ENCODE results near the gene CES1.
"Not testable (repeated sequence)": the region's sequence is repeated elsewhere in the genome, so short reads cannot be mapped to it uniquely, and the experiment has no call there.

Gene CES1

DNA sequence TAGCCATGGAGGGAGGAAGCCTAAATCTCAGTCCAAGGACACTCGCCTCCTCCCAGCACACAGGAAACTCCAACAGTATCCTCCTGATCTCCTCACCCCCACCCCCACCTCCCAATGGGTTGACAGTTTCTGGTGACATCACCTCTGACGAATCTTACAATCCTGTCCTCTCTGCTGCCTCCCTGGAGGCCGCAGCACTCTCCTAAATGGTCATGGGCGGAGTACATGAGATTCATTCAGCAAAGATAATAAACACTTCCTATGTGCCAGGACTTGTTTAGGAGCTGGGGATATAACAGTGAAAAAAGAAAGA is 52.8 kb downstream of the CES1 start:
- H3K4me3 ChIP-seq (ENCODE audit: low read depth, low read length); DNase-seq (ENCODE audit: low read depth): not testable (repeated sequence)

DNA sequence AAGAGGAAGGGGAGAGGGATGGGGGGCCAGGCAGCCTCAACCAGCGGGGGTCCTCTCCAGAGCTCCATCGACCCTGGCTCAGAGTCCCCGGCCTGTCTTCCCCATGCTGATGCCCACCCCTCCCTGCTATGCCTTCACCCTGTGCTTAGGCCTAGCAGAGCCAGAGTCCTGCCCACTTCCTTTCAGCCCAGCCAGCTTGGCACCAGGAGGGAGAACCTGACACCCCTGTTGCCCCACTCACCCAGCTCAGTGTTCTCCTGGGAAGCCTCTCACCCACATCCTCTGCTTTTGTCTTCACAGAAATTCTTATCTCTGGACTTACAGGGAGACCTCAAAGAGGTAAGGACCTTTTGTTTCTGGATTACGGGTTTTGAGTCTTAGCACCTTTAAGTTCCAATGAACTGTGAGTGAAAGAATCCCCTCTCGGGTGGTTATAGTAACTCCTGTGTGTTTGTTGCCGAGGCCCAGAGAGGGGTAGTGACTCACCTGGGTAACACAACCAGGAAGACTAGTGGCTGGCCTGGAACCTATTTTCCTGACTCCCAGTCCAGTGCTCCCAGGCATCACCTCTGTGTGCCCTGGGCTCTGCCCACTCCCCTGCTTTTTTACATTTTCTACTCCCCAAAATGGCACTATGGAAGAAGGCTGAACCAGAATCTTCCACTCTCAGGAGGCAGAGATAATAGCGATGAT is 53.3 kb downstream of the CES1 start:
- no peak for TF ChIP-seq CTCF (conservative IDR thresholded peaks at IDR 0.05; ENCODE audit: low read depth, low read length)
- no peak overlapping the region for H3K4me3 ChIP-seq (ENCODE audit: low read depth, low read length)
- DNase-seq (ENCODE audit: low read depth) = no peak

- H3K4me3 ChIP-seq (ENCODE audit: low read depth, low read length) = no peak overlapping the region
- no peak for DNase-seq (ENCODE audit: low read depth)
- TF ChIP-seq CTCF (conservative IDR thresholded peaks at IDR 0.05; ENCODE audit: low read depth, low read length) = no peak
Measured at GRCh38 chr16:55778757-55779156, 54.1 kb downstream of the CES1 start.

GRCh38 chr16:55775857-55776256 is 57.0 kb downstream of the CES1 start:
- H3K4me3 ChIP-seq (ENCODE audit: low read depth, low read length) = no peak overlapping the region
- DNase-seq (ENCODE audit: low read depth) = no peak
- TF ChIP-seq CTCF (conservative IDR thresholded peaks at IDR 0.05; ENCODE audit: low read depth, low read length) = no peak

- no peak for TF ChIP-seq CTCF (conservative IDR thresholded peaks at IDR 0.05; ENCODE audit: low read depth, low read length)
- no peak overlapping the region for H3K4me3 ChIP-seq (ENCODE audit: low read depth, low read length)
- no peak for DNase-seq (ENCODE audit: low read depth)
Measured at GRCh38 chr16:55773859-55774549, 58.9 kb downstream of the CES1 start.

DNA sequence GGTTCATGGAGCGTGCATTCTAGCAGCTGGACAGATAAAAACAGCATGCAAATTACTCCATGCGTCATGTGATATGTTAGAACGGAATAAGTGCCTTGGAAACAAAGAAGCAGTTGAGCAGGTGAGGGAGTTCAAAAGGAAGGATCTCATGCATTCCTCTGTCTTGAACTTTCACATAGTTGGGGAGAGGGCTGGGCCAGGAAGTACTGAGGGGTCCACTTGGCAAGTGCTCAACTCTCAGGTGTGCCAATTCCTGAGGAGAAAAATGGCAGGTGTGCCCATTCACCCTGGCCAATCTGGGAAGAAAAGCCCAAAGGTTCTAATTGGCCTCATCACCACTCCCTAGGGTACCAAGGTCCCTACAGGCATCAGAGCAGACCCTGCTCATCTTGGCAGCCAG is 67.7 kb downstream of the CES1 start:
- H3K4me3 ChIP-seq (ENCODE audit: low read depth, low read length) = no peak overlapping the region
- TF ChIP-seq CTCF (conservative IDR thresholded peaks at IDR 0.05; ENCODE audit: low read depth, low read length) = no peak
- DNase-seq (ENCODE audit: low read depth) = no peak

DNA sequence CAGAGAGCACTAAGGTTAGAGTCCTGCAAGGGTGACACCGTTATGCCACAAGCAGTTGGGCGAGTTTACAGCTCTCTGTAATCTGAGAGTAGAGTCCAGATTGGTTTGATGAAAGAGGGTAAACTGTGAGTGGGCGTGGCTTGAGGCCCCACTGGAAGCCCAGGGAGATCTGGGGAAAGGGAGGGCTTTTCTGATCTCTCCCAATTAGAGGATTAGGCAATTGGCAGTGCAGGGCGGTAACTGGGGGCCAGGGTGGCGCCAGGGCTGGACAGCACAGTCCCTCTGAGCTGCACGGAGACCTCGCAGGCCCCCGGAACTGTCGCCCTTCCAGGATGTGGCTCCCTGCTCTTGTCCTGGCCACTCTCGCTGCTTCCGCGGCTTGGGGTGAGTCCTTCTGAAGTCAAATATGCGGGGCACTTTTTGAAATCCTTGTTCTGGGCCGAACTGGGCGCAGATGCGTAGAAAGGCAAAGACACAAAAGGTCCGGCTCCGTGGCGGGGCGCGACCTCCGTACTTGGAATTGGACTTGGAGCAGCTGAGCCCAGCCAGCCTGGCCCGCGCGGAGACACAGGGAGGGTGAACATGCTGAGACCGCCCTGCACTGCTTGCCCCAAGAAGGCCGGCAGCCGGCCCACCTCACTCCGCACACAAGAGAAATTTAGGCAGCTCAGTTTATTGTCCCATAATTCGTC is 72.4 kb downstream of the CES1 start:
- H3K4me3 ChIP-seq (ENCODE audit: low read depth, low read length) = no peak overlapping the region
- no peak for DNase-seq (ENCODE audit: low read depth)
- TF ChIP-seq CTCF (conservative IDR thresholded peaks at IDR 0.05; ENCODE audit: low read depth, low read length) = no peak

DNA sequence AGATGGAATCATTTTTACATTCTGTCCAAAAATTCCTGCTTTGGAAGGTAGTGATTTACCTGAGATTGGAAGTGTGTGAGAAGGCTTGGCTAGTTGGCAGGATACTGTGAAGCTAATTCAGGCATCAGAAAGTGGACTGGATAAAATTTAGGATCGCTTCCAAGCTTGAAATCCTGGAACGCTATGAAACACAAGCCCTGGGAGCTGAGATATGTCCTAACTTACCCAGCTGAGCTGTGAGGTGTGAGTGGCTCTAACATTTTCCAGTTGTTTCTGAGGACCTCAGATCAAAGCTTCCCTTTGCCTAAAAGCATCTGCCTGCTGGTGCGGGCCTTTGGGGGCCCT is 73.0 kb downstream of the CES1 start:
- H3K4me3 ChIP-seq (ENCODE audit: low read depth, low read length); DNase-seq (ENCODE audit: low read depth): not testable (repeated sequence)

DNA sequence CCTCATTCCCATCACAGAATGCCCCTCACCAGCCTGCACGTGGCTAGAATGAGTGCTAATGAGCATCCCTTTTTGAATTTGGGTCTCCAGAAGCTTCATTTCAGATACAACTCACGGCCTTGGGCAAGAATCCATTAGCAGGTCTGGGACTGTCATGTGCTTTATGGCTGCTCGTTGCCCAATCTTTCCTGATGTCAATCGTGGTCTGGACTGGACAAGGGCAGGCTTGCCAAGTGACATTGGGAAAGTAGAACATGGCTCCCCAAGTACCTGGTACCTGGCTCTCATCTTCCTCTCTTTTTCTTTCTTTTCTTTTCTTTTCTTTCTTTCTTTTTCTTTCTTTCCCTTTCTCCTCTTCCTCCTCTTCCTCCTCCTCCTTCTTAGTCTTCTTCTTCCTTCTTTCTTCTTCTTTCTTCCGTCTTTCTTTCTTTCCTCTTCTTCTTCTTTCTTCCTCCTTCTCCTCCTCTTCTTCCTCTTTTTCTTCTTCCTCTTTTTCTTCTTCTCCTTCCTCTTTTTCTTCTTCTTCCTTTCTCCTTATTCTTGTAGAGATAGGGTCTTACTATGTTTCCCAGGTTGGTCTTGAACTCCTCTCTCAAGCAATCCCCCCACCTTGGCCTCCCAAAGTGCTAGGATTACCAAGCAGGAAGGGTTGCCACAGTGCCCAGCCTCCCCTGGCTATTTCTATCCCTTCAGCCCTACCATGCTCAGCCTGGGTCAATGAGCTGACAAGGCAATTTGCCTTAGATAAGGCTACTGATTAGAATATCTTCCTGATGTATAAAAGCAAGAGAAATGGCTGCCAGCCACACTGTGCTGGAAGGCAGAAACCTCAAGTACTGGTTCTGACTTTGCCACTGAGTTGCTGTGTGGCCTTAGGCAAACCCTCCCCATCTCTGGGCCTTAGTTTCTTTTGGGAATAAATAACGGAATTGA is 75.0 kb downstream of the CES1 start:
- not testable (repeated sequence) for H3K4me3 ChIP-seq (ENCODE audit: low read depth, low read length); DNase-seq (ENCODE audit: low read depth)

All from choroid plexus epithelial cell (primary cell).